ENCODE data around the gene TPX2.

Gene TPX2

DNA sequence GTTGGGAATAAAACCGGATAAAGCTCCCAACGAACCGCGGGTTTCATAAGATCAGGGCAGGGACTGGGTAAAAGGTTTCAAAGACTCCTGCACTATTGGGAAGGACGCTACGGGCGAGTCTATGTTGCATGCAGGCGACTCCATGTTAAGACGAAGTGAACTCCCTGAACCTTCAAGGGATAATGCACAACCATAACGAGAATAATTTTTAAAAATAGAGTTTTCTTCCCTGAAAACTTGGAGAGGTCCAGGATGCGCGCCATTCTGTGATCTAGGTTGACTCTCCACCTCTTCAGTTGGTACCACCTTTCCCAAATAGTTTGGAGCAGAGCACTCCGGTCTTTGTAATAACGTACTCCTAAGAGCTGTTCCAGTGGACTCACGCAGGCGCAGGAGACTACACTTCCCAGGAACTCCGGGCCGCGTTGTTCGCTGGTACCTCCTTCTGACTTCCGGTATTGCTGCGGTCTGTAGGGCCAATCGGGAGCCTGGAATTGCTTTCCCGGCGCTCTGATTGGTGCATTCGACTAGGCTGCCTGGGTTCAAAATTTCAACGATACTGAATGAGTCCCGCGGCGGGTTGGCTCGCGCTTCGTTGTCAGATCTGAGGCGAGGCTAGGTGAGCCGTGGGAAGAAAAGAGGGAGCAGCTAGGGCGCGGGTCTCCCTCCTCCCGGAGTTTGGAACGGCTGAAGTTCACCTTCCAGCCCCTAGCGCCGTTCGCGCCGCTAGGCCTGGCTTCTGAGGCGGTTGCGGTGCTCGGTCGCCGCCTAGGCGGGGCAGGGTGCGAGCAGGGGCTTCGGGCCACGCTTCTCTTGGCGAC lies at the start of gene TPX2 (continued):
- TF ChIP-seq ZIC2 (tag by site-specific recombination; IDR thresholded peaks at IDR 0.05) (no peak), KLF8 (tag by site-specific recombination; IDR thresholded peaks at IDR 0.05) (peak; percentile 92), ZNF335 (tag by site-specific recombination; conservative IDR thresholded peaks at IDR 0.05) (peak; percentile 36), ZNF76 (tag by site-specific recombination; IDR thresholded peaks at IDR 0.05; ENCODE audit: borderline replicate concordance, low read depth) (peak; percentile 95), ZBTB26 (tag by site-specific recombination; optimal IDR thresholded peaks at IDR 0.05) (peak; percentile 69), ZNF621 (tag by site-specific recombination; IDR thresholded peaks at IDR 0.05) (no peak), ZNF610 (tag by site-specific recombination; IDR thresholded peaks at IDR 0.05; ENCODE audit: borderline replicate concordance) (no peak), PRDM10 (tag by site-specific recombination; IDR thresholded peaks at IDR 0.05) (peak; percentile 100), OSR2 (tag by site-specific recombination; IDR thresholded peaks at IDR 0.05) (no peak), INSM2 (tag by site-specific recombination; IDR thresholded peaks at IDR 0.05) (no peak), ZNF555 (tag by site-specific recombination; conservative IDR thresholded peaks at IDR 0.05) (no peak), ZNF146 (tag by site-specific recombination; IDR thresholded peaks at IDR 0.05) (no peak), ZNF24 (tag by site-specific recombination; IDR thresholded peaks at IDR 0.05) (peak; percentile 66; the same call in 1 of the 2 replicates), ZBTB8A (tag by site-specific recombination; IDR thresholded peaks at IDR 0.05) (peak; percentile 35; the same call in 1 of the 2 replicates), YY1 (tag by site-specific recombination; IDR thresholded peaks at IDR 0.05) (0 out of 2 replicates have a peak, but pooled peaks have one; percentile 53), ZBTB17 (tag by site-specific recombination; IDR thresholded peaks at IDR 0.05) (peak; percentile 79), ZNF501 (tag by site-specific recombination; IDR thresholded peaks at IDR 0.05) (peak; percentile 63), KLF1 (tag by site-specific recombination; IDR thresholded peaks at IDR 0.05) (peak; percentile 39; the same call in 1 of the 2 replicates), SP7 (tag by site-specific recombination; IDR thresholded peaks at IDR 0.05) (peak; percentile 47), ZNF747 (tag by site-specific recombination; IDR thresholded peaks at IDR 0.05) (no peak), HIC1 (tag by site-specific recombination; IDR thresholded peaks at IDR 0.05) (no peak), ZNF341 (tag by site-specific recombination; IDR thresholded peaks at IDR 0.05; ENCODE audit: low read depth) (peak; percentile 71), HOXA7 (CRISPR knock-in tag; IDR thresholded peaks at IDR 0.05; ENCODE audit: borderline replicate concordance) (no peak), ZXDB (tag by site-specific recombination; IDR thresholded peaks at IDR 0.05) (peak; percentile 94)
- TF ChIP-seq, protein P1, sequence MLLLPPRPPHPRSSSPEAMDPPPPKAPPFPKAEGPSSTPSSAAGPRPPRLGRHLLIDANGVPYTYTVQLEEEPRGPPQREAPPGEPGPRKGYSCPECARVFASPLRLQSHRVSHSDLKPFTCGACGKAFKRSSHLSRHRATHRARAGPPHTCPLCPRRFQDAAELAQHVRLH (tag by site-specific recombination; IDR thresholded peaks at IDR 0.05) = peak; percentile 98
- TF ChIP-seq, protein P2, sequence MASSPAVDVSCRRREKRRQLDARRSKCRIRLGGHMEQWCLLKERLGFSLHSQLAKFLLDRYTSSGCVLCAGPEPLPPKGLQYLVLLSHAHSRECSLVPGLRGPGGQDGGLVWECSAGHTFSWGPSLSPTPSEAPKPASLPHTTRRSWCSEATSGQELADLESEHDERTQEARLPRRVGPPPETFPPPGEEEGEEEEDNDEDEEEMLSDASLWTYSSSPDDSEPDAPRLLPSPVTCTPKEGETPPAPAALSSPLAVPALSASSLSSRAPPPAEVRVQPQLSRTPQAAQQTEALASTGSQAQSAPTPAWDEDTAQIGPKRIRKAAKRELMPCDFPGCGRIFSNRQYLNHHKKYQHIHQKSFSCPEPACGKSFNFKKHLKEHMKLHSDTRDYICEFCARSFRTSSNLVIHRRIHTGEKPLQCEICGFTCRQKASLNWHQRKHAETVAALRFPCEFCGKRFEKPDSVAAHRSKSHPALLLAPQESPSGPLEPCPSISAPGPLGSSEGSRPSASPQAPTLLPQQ (tag by site-specific recombination; IDR thresholded peaks at IDR 0.05) = peak; percentile 52; the same call in 1 of the 2 replicates
- TF ChIP-seq, protein P3, sequence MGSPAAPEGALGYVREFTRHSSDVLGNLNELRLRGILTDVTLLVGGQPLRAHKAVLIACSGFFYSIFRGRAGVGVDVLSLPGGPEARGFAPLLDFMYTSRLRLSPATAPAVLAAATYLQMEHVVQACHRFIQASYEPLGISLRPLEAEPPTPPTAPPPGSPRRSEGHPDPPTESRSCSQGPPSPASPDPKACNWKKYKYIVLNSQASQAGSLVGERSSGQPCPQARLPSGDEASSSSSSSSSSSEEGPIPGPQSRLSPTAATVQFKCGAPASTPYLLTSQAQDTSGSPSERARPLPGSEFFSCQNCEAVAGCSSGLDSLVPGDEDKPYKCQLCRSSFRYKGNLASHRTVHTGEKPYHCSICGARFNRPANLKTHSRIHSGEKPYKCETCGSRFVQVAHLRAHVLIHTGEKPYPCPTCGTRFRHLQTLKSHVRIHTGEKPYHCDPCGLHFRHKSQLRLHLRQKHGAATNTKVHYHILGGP (tag by site-specific recombination; IDR thresholded peaks at IDR 0.05) = no peak
